Epidermal melanocyte (primary cell): Measurements from ENCODE around the gene DNAJC15.

Experiments used
- DNase-seq: peaks from one replicate; pipeline ENCODE4 v3.0.0; 2011; ENCODE audit warnings: low spot score; ENCODE audit not compliant: insufficient read length

DNAJC15 gene

GRCh38 chr13:43081866-43082265 is 58.5 kb downstream of the DNAJC15 start:
- DNase-seq, result no peak

- no peak for DNase-seq
Measured at GRCh38 chr13:43083750-43084149, 60.4 kb downstream of the DNAJC15 start.

- DNase-seq, result no peak
Measured at GRCh38 chr13:43085545-43085944, 62.2 kb downstream of the DNAJC15 start.

GRCh38 chr13:43086181-43086580 is 62.8 kb downstream of the DNAJC15 start:
- no peak for DNase-seq

DNA sequence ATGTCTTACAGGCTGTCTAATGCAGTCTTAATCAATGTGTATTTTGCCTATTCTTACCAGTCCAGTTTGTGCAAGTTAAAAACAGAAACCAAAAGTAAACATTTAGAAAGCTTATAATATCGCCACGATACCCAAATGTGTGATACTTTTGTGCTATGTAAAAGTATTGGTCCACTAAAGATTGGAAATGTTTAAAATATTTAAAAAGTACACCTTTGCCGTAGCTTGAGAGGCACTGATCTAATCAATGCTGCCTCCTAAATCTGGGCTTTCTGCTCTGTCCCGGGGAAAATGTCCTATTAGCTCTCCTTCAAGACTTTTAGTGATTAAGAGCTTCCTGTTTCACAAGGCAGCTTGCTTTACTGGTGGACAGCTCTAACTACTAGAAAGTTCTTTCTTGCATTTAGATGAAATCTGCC is 64.7 kb downstream of the DNAJC15 start:
- DNase-seq, result no peak

- DNase-seq, result no peak
Measured at GRCh38 chr13:43089912-43090498, 66.6 kb downstream of the DNAJC15 start.

GRCh38 chr13:43094901-43095300 is 71.5 kb downstream of the DNAJC15 start:
- no peak for DNase-seq

- no peak for DNase-seq
Measured at GRCh38 chr13:43095771-43096719, 72.7 kb downstream of the DNAJC15 start.

GRCh38 chr13:43100667-43101066 is 77.3 kb downstream of the DNAJC15 start:
- DNase-seq, result no peak

DNA sequence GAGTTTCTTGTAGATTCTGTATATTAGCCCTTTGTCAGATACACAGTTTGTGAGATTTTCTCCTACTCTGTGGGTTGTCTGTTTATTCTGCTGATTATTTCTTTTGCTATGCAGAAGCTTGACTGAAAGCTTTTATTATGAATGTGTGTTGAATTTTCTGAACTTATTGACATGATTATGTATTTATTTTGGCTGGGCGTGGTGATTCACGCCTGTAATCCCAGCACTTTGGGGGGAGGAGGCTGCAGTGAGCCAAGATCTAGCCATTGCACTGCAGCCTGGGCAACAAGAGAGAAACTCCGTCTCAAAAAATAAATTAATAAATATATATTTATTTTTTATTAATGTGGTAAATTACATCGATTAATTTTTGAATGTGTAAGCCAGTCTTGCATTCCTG is 78.9 kb downstream of the DNAJC15 start:
- no peak for DNase-seq

DNA sequence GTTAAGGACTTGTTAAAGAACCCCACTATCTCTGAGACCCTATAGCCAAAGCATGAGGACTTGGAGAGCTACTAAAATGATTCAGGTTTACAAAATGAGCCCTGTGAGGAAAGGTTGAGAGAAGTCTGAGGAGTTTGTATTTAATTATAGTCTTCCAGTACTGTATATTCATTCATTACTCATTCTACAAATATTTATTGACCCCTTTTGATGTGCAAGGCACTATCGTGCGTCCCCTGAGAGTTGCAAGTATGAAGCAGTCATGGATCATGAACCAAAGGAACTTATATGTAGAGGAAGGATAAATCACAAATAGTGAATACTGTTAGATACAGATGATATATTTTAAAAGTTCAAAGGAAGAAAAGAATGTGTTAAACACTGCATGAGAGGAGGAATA is 84.4 kb downstream of the DNAJC15 start:
- DNase-seq, result no peak

GRCh38 chr13:43110036-43110435 is 86.7 kb downstream of the DNAJC15 start:
- no peak for DNase-seq

DNA sequence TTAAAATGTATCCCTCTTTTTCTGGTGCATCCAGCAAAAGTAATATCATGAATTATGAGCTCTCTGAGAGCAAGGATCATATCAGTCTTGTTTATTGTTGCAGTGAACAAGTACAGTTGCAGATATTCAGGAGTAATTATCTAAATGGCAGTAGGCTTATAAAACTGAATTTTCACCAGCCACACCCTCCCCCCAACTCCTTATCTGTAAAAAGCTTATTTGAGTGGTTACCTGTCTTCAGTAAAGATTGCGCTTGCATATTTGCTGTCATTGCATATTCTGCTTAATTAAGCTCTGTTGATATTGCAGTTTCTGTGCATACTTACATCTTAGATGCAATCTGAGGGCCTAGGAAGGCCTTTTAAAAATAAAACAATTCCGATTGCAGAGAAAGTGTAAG is 87.3 kb downstream of the DNAJC15 start:
- no peak for DNase-seq

- DNase-seq, result no peak
Measured at GRCh38 chr13:43111559-43112400, 88.4 kb downstream of the DNAJC15 start.

DNA sequence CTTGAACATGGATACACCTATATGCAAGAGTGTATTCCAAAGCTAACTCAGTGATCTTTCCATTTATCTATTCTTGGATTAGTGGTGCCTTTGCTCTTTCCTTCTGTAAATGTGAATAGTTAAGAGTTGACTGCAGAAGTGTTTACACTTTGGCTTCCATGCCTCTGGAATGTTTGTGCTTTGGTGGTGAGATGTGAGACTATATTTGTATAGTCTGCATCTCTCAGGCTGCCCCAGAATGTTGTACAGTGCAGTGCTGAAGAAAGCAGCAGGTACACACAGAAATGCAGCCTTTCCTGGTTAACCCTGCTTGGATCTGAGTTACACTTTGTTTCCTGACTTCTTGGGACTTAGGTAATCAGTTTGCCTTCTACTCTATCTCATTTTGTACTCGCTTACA is 90.2 kb downstream of the DNAJC15 start:
- no peak for DNase-seq

- DNase-seq, result no peak
Measured at GRCh38 chr13:43114504-43114903, 91.1 kb downstream of the DNAJC15 start.

DNA sequence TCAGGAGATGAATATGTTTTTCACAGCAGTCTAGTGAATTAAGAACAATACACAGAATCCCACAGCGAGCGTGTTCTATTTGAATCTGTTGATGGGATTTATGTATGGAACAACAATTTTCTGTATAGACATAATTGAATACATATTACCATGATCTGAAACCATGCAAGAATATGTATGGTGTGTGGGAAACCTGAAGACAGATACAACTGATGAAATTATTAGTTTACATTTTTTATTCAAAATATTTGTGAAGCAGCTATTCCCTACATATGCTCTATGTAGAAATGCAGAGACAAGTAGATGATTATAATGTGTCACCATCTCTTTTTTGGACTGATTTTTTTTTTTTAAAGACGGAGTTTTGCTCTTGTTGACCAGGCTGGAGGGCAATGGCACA is 91.8 kb downstream of the DNAJC15 start:
- DNase-seq, result no peak

GRCh38 chr13:43116242-43116641 is 92.9 kb downstream of the DNAJC15 start:
- DNase-seq, result no peak

DNA sequence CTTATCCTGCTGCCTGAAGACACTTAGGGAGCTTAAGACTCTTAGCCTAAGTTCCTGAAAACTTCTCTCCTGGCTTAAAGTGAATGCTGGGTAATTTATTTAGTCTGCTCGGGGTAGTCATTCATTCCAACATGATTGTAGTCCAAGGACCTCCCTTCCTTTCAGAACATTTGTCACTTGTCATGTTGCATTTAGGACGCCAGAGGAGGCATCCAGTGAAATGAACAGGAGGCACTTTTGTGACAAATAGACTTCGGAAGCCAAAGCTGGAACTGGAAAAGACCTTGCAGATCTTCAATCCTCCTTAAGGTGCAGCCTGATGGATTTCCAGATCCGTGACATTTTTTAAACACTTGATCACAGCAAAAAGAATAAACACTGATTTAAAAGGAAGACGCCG is 95.1 kb downstream of the DNAJC15 start:
- DNase-seq, result no peak

DNA sequence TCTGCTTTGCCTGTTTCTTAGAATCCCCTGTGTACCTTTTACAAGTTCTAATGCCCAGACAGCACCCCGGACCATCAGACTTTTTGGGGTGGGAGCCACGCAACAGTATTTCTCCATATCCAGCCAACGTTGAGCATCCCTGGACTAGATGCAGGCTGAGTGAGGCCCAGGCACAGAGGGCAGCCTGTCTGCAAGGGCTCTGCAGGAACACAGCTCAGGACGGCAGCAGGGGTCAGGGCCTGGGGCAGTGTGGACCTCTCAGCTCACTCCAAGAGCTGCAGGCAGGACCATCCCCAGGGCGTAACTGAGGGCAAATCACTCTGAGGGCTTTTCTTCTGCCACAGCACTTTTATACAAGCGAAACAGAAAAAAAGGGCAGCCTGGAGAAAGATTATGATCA is 95.8 kb downstream of the DNAJC15 start:
- no peak for DNase-seq

DNA sequence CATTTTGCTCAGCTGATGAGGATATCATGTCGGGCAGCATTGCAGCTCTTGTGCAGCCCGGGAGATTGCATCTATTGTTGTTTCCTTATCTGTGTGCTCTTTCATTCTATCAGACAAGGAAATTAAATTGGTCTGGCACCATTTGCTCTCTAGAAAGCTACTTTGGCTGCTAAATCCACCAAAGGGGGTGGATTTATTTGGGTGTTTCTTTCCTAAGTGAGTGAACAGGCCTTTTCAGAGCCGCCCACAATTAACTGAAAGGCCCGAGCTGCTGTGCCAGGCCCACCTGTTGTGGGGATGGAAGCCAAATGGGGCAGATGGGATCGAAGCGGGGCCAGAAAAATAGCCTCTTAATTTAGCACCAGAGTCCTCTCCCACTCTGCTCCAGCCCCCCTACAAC is 99.4 kb downstream of the DNAJC15 start:
- no peak for DNase-seq

DNA sequence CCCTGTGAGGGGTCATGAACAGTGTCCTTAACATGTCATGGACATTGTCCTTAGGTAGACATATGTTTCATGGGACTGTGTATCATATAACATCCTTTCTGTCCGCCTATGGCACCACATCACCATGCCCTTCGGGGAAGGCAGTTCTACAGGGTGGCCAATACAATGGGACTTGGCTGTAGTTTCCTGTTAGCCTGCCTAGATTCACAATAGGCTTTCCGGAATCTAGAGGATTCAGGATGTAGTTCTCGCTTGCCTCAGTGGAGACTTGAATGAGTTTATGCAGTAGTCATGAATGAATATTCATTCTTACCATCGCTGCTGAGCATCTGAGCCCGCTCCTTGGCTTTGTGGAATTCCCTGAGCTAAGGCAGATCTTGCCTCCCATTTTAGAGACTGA is 100.5 kb downstream of the DNAJC15 start:
- no peak for DNase-seq
